ENCODE data around the gene COBLL1. TPM values are rescaled to one million over a fixed set of nuclear protein-coding genes. Genes with fewer than 3 reads are reported as not detected.

The COBLL1 gene
- total RNA-seq, 1 donor from 2014 or later = 46.9 TPM

DNA sequence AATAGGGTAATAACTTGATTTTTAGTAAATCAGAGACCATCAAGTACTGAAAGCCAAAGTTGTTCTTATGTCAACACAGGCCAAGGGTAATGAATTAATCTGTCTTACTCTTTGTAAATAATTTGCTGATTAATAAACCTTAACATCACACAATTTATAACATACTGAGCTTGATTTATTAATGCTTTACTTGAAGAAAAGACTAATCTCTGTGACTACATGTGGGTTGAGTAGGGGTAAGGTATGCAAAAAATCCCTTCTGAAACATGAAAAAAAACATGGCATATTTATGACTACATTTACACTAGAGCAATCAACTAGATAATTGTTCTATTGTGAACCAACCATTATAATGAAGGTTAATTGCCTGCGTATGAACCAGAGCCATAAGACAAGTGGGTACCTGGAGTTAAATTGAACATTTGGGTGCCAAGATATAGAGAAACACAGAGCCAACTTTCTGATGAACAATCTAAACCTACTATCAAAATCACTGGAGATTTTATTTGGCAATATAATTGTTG, 152.7 kb downstream of the COBLL1 start:
- DNase-seq (ENCODE audit: low spot score) = no peak

DNA sequence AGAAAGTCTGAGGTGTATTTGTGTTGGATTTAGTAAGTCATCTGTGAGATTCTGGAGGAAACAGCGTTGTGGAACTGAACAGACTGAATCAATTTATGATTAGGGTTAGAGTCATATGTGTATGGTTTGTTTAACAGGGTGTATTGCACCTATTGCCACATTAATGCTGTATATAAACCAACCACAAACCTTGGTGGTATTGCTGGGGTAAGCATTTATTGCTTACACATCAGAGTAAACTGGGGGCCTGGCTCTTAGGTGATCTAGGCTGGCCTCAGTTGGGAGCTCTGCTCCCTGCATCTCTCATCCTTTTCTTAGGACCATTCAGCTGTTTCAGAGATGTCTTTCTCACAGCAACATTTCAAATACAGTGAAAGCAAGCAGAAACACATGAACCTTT, 160.6 kb downstream of the COBLL1 start:
- DNase-seq (ENCODE audit: low spot score) = no peak

DNA sequence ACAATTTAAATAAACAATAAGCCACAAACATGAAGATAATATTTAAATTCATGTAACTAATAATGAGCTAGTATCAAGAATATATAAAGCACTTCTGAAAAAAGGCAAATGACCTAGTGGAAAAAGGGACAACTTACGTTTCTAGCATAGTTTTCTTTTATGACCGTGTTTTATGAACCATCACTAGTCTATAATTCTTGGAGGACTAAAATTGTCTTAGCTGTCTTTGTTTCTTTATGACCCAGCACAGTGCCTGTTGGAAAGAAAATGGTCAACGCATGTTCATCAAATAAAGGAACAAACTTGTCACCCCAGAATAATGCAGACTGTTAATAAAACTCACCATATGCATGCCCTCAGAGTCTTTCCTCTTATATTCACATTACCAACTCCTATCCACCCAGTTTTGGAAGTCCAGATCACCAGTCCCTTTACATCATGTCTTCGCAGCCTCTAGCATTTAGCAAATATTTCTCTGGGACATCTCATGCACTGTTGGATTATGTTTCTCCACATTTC, 162.9 kb downstream of the COBLL1 start:
- DNase-seq (ENCODE audit: low spot score) = no peak

DNA sequence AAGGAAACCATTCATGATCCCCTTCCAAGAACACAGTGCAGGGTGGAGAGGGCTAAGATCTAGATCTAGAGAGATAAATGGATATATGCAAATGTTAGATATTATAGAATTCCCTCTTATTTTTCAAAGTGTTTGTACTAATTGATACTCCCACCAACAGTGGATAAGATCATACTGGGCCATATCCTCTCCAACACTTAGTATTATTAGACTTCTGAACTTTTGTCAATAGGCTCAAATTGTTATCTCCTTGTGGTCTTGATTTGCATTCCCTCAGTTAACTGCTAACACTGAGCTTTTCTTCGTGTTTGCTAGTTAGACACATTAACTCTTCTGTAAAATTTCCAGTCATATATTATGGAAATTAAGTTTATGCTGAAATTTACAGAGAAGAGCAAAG, 163.9 kb downstream of the COBLL1 start:
- DNase-seq (ENCODE audit: low spot score) = no peak

DNA sequence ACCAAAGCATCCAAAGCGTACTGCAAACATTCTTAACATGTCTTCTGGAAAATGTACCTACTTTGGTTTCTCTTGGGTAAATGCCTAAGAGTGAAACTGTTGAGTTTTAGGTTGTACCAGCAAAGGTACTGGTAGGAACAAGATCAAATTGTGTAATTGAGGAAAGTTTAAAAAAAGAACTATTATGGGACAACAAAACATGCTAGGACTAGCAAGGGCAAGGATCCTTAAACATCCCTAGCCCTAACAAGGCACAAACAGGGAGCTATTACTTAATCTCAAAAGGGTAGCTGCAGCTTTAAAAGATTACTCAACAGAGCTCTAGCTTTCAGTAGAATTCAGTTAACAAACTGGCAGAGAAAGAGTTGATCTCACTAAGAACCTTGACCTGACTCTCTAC, 164.4 kb downstream of the COBLL1 start:
- DNase-seq (ENCODE audit: low spot score) = no peak

DNA sequence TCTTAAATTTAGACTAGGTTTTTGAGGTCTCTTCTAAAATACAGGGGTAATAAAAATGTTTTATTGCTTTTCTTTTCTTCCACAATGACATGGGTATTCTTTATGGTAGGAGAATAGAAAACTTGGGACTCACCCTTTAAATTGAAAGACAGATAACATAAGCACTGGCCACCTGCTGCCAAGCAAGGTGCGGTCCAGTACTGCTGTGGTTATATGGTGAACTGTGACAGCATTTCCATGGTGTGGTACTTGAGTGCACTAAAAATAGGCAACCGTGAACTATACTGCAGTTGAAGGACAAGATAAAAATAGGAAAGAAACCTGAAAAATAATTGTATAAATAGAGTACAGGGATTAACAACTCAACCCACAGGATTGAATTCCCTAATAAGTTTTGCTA, 165.9 kb downstream of the COBLL1 start:
- DNase-seq (ENCODE audit: low spot score) = no peak

DNA sequence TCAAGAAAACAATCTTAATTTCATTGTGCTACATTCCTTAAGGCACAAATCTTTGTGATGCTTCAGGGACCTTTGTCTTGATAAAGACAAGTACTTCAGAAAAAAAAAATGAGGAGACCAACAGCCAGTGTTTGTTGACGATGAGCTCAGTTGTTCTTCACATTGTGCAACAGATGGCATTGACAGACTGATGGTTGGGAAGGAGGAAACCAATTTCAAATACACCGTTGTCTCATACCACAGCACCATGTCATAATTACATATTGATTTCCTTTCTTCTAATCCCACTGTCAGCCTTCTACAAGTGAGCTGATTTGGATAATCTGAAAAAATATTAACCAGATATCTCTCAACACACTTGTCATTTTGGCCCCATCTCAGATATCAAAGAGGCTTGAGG, 166.6 kb downstream of the COBLL1 start:
- no peak for DNase-seq (ENCODE audit: low spot score)

DNA sequence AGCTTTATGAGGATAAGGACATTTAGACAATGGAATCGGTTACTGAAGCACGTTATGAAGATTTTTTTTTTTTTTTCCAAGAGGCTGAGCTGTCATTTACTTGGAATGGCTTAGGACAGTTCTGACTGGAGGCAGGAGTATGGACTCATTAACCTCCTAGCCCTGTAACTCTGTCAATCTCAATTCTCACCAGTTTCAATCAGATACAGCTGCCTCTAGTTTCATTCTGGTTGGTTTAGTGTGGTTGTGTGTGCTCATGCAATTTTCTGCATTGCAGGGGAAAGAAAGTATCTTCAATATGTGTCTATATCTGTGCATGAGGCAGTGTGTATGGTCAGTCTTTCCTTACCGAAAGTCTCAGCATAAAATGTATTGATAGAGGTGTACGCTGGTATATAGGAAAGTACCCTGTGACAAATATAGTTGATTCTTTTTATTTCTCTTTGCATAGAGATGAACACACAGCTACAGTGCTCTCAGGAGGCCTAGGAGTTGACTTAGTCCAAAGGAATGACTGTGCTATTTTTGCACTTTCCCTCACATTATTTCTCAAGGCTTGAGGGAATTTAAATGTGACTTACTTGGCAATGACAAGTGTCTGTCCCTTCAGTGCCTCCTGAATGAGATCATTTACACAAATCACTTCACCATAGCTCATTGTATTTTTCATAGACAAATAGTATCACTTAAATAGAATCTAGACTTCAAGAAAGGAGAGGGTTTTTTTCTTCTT, 169.8 kb downstream of the COBLL1 start:
- no peak for DNase-seq (ENCODE audit: low spot score)

DNA sequence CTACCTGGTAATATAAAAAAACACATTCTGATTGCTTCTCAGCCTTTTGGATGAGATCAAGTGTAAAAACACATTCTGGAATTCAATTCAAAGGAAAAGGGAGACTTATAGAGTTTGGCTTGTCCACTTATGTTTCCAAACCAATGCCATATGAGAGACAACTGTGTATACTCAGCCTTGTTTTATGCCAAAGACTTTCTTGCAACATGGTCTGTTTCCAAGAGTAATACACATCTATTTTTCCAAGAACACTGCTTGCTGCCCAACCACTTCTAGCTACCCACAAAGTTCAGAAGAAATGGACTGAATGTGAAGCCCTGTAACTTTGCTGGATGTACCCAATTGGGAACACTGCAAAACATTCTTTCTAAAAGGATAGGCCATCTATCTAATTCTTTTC, 172.3 kb downstream of the COBLL1 start:
- no peak for DNase-seq (ENCODE audit: low spot score)

DNA sequence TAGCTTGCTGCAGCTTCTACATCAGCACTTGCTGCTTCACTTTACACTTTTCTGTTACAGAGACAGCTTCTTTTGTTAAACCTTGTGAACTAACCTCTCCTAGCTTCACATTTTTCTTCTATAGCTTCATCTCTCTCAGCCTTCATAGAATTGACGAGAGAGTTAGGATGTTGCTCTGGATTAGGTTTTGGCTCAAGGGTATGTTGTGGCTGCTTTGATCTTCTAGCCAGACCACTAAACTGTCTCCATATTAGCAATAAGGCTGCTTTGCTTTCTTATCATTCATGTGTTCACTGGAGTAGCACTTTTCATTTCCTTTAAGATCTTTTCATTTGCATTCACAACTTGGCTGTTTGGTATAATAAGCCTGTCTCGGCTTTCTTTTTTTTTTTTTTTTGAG, 174.1 kb downstream of the COBLL1 start:
- DNase-seq (ENCODE audit: low spot score) = no peak

DNA sequence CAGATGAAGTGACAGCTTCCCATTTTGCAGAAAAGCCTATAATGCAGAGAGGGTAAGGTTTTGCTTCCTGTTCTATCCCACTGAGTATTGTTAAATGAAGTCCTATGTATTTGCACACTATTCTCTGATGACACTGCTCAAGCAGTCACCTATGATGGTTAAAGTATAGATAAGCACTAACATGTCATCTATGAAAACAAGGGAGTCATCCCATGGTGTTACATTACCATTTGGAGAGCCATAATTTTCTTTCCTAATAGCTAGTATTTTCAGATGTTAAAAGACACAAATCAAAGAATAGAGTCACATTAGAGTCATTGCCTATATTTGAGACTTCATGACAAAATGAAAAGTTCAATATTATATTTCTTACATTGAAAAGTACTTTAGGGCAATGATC, 177.6 kb downstream of the COBLL1 start:
- no peak for DNase-seq (ENCODE audit: low spot score)

DNA sequence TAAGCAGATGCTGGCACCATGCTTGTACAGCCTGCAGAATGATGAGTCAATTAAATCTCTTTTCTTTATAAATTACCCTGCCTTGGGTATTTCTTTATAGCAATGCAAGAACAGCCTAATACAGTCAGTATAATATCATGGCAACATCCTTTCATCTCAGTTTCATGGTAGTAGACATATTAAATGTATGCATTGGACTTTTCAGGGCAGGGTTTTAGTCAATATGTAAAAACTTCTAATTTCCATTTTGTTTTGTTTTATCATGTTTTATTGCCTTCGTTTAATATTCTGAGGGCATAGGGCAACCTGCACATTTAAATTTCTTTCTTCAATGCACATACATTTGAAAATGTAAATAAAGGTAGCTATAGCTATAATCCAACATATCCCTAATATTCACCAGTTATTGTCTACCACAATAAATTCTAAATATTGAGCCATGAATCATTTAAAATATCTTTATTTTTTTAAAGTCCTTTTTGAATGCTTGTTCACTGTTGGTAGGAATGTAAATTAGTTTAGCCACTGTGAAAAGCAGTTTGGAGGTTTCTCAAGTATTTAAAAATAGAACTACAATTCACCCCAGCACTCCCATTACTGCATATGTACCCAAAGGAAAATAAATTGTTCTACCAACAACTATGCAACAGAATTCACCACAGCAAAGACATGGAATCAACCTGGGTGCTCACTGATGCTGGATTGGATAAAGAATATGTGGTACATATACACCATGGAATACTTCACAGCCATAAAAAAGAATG, 178.6 kb downstream of the COBLL1 start:
- DNase-seq (ENCODE audit: low spot score) = no peak

DNA sequence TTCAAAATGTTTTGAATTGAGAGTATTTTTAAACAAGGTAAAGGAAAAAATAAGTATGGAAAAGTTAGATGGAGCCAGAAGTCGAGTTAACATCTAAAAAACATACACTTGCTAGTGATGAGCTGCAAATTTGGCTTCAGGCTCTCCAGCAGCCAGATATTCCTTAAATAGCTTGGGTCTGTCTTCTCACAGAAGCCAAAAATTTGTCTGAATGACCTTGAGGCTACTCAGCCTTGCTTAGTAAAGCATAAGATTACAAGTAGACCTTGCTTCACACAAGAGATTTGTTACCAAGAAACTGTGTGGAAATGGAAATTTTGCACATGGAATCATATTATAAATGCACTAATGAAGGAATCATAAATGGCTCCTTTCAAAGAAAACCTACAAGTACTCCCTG, 179.6 kb downstream of the COBLL1 start:
- DNase-seq (ENCODE audit: low spot score) = no peak

DNA sequence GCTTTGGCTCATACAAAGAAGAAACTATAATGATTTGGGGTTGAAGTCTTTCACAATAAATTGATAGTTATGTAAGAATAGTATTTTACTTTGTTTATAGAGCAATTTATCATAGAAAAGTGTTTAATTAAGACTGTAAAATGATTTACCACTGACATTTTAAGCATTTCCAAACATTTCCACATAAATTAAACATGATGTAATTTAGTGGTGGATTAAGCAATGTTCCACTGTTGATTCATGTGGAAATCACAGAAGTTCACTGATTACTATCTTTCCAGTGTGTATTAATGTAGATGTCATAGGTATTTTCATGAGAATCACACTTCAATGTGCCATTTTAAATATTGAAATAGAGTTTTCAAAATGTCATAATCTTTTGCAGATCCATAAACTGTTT, 180.3 kb downstream of the COBLL1 start:
- no peak for DNase-seq (ENCODE audit: low spot score)

DNA sequence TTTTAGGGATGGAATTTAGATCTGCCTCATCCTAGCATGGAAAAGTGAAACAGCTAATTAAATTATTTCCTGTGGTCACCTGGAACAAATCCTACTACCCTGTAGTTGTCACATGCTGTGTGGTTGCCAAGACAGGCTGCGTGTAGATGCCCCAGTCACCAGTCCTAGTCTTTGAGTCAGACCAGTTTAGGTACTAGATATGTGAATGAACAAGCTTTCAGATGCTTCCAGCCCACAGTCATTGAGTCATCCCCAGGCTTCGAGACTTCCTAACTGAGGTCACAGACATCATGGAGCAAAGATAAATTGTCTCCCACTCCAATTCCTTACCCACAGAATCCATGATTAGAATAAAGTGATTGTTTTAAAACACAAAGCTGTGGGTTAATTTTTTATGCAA, 184.5 kb downstream of the COBLL1 start:
- DNase-seq (ENCODE audit: low spot score) = no peak

DNA sequence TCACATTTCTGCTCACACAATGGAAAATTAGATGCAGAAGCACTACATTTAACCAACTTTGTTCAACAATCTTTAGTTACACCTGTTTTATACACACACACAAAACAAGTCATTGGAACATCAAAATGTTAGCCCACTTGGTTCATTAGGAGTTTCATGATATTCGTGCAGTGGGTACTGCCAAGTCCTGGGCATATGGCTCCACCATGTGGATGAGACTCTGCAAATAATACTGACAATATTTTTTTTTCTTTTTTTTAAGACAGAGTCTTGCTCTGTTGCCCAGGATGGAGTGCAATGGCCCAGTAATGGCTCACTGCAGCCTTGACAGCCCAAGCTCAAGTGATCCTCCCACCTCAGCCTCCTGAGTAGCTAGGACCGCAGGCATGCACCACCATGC, 185.9 kb downstream of the COBLL1 start:
- no peak for DNase-seq (ENCODE audit: low spot score)

DNA sequence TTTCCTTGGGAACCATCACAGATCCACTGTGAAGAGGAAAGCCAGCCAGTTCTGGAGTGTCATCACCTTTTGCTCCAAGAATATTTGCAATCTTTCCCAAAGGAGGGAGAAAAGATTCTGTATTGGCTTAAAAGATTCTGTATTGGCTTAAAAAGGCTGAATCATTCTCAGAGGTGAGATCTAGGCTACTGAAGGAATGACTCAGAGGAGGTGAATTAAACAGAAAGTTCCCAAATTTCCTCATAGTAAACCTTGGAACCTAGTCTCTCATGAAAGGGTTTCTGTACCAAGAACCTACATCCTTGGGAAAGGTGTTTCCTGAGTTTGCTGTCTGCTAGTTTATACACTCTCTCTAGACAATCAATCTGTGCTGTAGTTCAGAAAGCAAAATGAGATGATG, 186.3 kb downstream of the COBLL1 start:
- no peak for DNase-seq (ENCODE audit: low spot score)

DNA sequence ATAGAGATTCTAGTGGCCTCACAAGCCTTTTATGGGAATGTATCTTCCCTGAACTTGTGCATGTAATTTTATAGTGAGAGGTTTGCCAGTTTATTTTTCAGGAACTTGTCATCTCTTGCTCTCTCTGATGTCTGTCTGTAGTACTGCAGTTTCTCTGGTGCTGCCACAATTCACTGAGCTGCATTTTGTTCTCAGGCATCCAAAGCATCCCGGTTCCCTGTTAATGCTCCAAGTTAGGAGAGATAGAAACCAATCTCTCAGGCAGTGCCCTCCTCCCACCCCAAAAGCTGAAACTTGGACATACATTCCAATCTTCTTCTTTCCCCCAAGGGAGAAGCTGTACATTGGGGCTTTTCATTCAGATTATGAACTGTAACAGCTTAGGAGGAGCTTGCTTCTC, 190.3 kb downstream of the COBLL1 start:
- DNase-seq (ENCODE audit: low spot score) = no peak

DNA sequence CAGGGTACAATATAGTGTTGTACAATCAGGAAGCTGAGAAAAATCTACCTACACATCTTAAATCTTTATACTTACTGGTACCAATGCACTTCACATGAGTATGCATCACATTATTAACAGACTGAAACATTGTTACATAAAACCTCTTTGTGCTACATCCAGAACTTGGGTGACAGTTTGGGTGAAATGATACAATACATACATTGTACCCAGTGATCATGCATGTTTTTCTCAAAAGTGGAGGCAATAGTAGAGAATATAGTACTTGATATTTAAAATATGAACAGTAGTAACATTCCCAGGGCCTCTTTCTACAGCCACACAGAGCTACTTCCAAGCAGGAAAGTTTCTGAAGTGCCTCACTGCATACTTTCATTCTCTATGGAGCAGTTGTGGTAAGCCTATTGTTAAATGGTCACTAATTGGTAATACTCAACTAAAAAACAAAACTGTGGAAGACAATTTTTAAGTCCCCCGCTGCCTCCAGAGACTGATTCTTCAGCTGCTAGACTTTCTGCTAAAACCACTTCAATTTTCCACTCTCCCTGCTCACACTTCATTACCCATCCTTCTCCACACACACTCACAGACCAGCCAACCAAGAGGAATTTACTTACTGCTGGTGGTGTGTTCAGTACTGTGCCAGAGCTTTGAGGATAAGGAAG, 197.5 kb downstream of the COBLL1 start:
- no peak for DNase-seq (ENCODE audit: low spot score)

DNA sequence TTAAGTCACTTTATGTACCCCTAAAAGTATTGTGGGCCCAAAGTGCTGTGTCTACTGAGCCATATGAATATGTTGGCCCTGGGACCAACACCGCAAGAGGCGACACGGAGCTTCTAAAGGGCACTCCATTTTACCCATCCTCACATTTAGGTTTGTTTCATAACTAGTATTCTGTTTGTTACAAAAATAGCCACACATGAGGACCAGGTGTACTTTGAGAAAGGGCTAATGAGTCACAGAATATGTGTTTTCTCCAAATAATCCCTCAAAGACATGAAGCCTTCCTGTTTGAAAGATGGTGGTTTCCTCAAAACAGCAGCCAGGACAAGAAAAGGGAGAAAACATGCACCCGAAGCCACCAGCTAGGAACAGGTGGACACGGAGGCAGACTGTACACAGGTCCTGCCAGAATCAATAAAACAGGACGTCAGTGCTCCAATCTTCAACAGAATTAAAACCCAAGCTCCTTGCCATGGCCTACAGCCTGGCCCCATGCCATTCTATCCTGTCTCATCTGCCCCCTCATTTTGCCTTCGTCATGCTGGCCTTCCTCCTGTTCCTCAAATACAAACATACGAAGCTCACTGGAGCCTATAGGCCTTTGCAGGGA, 198.6 kb downstream of the COBLL1 start:
- DNase-seq (ENCODE audit: low spot score) = no peak

DNA sequence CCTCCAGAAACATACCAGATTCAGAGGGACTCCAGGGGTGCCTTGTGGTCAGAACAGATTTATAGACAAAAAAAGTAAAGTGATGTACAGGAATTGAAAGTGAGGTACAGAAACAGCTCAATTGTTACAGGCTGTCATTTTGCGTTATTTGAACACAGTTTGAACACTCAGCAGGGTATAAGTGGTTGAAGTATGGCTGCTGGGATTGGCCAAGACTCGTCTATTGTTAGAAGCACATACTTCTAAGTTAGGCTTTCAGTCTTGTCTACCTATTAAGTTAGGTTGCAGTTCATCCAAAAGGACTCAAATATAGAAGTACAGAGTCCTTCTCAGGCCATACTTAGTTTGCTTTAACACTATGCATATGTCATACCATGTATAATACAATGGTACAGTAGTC, 199.4 kb downstream of the COBLL1 start:
- no peak for DNase-seq (ENCODE audit: low spot score)
